RWPE2 (cell line): ENCODE data around the gene SMCHD1.
"Not testable (repeated sequence)": the region's sequence is repeated elsewhere in the genome, so short reads cannot be mapped to it uniquely, and the experiment has no call there.

Experiments
- ATAC-seq: fragments of 200-7000 bp; cut with Tn5 transposase; 3 replicates; pipeline ENCODE4 v1.9.1; 2021; ENCODE audit warnings: low read depth
- DNase-seq: peaks from one replicate; pipeline ENCODE4 v3.0.0-alpha.2; 2020; ENCODE audit warnings: low spot score
- H3K27ac ChIP-seq: fragments of 450-650 bp; 2 replicates; pipeline ENCODE4 v1.5.1; 2017; ENCODE audit warnings: mild to moderate bottlenecking; ENCODE audit not compliant: poor library complexity, severe bottlenecking
- H3K27me3 ChIP-seq: fragments of 250-450 bp; sonication (Bioruptor Pico); 2 replicates; pipeline ENCODE4 v1.5.1; 2021; ENCODE audit warnings: mild to moderate bottlenecking, moderate library complexity; ENCODE audit not compliant: insufficient read depth, poor library complexity, severe bottlenecking
- H3K36me3 ChIP-seq: fragments of 250-450 bp; sonication (Bioruptor Pico); 2 replicates; pipeline ENCODE4 v1.5.1; 2020; ENCODE audit warnings: low read depth, mild to moderate bottlenecking, moderate library complexity
- H3K4me1 ChIP-seq: fragments of 250-450 bp; sonication (Bioruptor Pico); 2 replicates; pipeline ENCODE4 v1.5.1; 2021; ENCODE audit warnings: mild to moderate bottlenecking, moderate library complexity; ENCODE audit not compliant: insufficient read depth, poor library complexity, severe bottlenecking
- H3K4me3 ChIP-seq: fragments of 250-450 bp; sonication (Bioruptor Pico); 2 replicates; pipeline ENCODE4 v1.5.1; 2021; ENCODE audit warnings: mild to moderate bottlenecking, moderate library complexity; ENCODE audit not compliant: severe bottlenecking
- H3K9me3 ChIP-seq: fragments of 250-450 bp; sonication (Bioruptor Pico); 2 replicates; pipeline ENCODE4 v1.5.1; 2021; ENCODE audit warnings: mild to moderate bottlenecking, moderate library complexity; ENCODE audit not compliant: severe bottlenecking
- TF ChIP-seq, protein P1 (sequence below): fragments of 450-650 bp; IDR thresholded peaks from one replicate; pipeline ENCODE4 v1.5.1; 2017; ENCODE audit warnings: mild to moderate bottlenecking, moderate library complexity; ENCODE audit not compliant: poor library complexity, severe bottlenecking

The SMCHD1 gene

GRCh38 chr18:2823966-2824365, 168.4 kb downstream of the SMCHD1 start:
- Histone ChIP-seq H3K4me1 (no peaks in the 10 kb centered on the region), H3K9me3 (no peaks in the 10 kb centered on the region), H3K27ac (no peak overlapping the region), H3K4me3 (no peak overlapping the region), H3K27me3 (no peaks in the 10 kb centered on the region), H3K36me3 (no peaks in the 10 kb centered on the region)
- DNase-seq (no peak), ATAC-seq (no peak)
- TF ChIP-seq, protein P1, sequence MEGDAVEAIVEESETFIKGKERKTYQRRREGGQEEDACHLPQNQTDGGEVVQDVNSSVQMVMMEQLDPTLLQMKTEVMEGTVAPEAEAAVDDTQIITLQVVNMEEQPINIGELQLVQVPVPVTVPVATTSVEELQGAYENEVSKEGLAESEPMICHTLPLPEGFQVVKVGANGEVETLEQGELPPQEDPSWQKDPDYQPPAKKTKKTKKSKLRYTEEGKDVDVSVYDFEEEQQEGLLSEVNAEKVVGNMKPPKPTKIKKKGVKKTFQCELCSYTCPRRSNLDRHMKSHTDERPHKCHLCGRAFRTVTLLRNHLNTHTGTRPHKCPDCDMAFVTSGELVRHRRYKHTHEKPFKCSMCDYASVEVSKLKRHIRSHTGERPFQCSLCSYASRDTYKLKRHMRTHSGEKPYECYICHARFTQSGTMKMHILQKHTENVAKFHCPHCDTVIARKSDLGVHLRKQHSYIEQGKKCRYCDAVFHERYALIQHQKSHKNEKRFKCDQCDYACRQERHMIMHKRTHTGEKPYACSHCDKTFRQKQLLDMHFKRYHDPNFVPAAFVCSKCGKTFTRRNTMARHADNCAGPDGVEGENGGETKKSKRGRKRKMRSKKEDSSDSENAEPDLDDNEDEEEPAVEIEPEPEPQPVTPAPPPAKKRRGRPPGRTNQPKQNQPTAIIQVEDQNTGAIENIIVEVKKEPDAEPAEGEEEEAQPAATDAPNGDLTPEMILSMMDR, result no peak

GRCh38 chr18:2824865-2825264, 169.3 kb downstream of the SMCHD1 start:
- no peaks in the 10 kb centered on the region for H3K27me3 ChIP-seq
- TF ChIP-seq, protein P1, result no peak
- H3K36me3 ChIP-seq, result no peaks in the 10 kb centered on the region
- no peaks in the 10 kb centered on the region for H3K4me1 ChIP-seq
- H3K9me3 ChIP-seq, result no peaks in the 10 kb centered on the region
- H3K4me3 ChIP-seq, result no peak overlapping the region
- DNase-seq (no peak), ATAC-seq (no peak)
- no peak overlapping the region for H3K27ac ChIP-seq

- Histone ChIP-seq H3K4me1 (no peaks in the 10 kb centered on the region), H3K4me3 (no peak overlapping the region), H3K9me3 (no peaks in the 10 kb centered on the region), H3K27ac (no peak overlapping the region), H3K27me3 (no peaks in the 10 kb centered on the region), H3K36me3 (no peaks in the 10 kb centered on the region)
- no peak for ATAC-seq
- TF ChIP-seq, protein P1, result no peak
- DNase-seq, result no peak
These were observed 170.2 kb downstream of the SMCHD1 start for GRCh38 chr18:2825613-2826175.

DNA sequence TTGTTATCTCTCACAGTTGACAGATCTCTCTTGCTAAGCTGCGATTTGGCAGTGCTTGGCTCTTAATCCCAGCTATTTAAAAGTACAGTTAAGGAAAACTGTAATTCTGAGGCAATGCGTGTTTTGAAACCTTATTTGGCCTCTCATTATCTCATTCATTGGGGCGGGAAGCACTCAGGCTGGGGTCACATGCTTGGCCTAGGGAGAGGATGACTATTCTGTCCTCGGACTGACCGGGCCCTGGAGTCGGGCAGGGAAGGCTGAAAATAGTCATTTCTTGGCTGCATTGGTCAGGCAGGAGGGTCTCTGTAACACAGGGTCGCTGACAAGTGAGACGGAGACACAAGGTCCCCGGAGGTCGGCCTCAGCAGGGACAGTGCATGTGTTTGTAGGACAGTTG, 171.1 kb downstream of the SMCHD1 start:
- TF ChIP-seq, protein P1, result no peak
- Histone ChIP-seq H3K27me3 (no peaks in the 10 kb centered on the region), H3K4me3 (no peak overlapping the region), H3K9me3 (no peaks in the 10 kb centered on the region), H3K36me3 (no peaks in the 10 kb centered on the region), H3K4me1 (no peaks in the 10 kb centered on the region), H3K27ac (no peak overlapping the region)
- no peak for ATAC-seq
- no peak for DNase-seq

- Histone ChIP-seq H3K9me3 (no peaks in the 10 kb centered on the region), H3K27ac (no peak overlapping the region), H3K4me1 (no peaks in the 10 kb centered on the region), H3K36me3 (no peaks in the 10 kb centered on the region), H3K27me3 (no peaks in the 10 kb centered on the region), H3K4me3 (no peak overlapping the region)
- no peak for ATAC-seq
- TF ChIP-seq, protein P1, result no peak
- no peak for DNase-seq
These were observed 171.5 kb downstream of the SMCHD1 start for GRCh38 chr18:2827061-2827460.

- H3K4me3 ChIP-seq, H3K27ac ChIP-seq, H3K36me3 ChIP-seq, H3K9me3 ChIP-seq, DNase-seq, H3K4me1 ChIP-seq, ATAC-seq, H3K27me3 ChIP-seq: not testable (repeated sequence)
These were observed 180.6 kb downstream of the SMCHD1 start for GRCh38 chr18:2836118-2836517.

- not testable (repeated sequence) for H3K4me3 ChIP-seq, DNase-seq, H3K4me1 ChIP-seq, H3K36me3 ChIP-seq, H3K27ac ChIP-seq, ATAC-seq, H3K27me3 ChIP-seq, H3K9me3 ChIP-seq
These were observed 181.8 kb downstream of the SMCHD1 start for GRCh38 chr18:2837290-2837689.
